DND-41 (cell line): ENCODE results near the gene SNAPC4.

Experiments
- CTCF ChIP-seq: IDR thresholded peaks from 2 replicates; pipeline ENCODE4 v1.5.1; 2012; ENCODE audit warnings: borderline replicate concordance, low read length, moderate library complexity, mild to moderate bottlenecking; ENCODE audit not compliant: poor library complexity, severe bottlenecking; ENCODE audit errors: extremely low read depth
- EZH2 ChIP-seq: IDR thresholded peaks from 3 replicates; pipeline ENCODE4 v1.6.1; 2012; ENCODE audit warnings: borderline replicate concordance, low read depth, mild to moderate bottlenecking, moderate library complexity, low read length, inconsistent platforms; ENCODE audit not compliant: severe bottlenecking

- TF ChIP-seq CTCF = no peak
- TF ChIP-seq EZH2 = no peak
These were observed 37.6 kb downstream of the SNAPC4 start for GRCh38 chr9:136362450-136362784.
